Measurements from ENCODE around the gene SETBP1. TPM values are rescaled to one million over a fixed set of nuclear protein-coding genes. Genes with fewer than 3 reads are reported as not detected.

Gene SETBP1
- total RNA-seq, 1 donor from 2014 or later = 83.3 TPM

GRCh38 chr18:44682201-44682870 lies 1.6 kb downstream of the SETBP1 start:
- TF ChIP-seq CTCF (IDR thresholded peaks at IDR 0.05; ENCODE audit: partially characterized antibody, unreplicated experiment) = no peak
- DNase-seq = no peak
- no peak overlapping the region for H3K4me3 Mint-ChIP-seq (ENCODE audit: unreplicated experiment)
- no peaks in the 10 kb centered on the region for H3K36me3 Mint-ChIP-seq (ENCODE audit: unreplicated experiment)
- peaks cover 4% of the 10 kb centered on the region for H3K27me3 Mint-ChIP-seq (ENCODE audit: unreplicated experiment)
- peaks cover 7% of the 10 kb centered on the region for H3K9me3 Mint-ChIP-seq (ENCODE audit: unreplicated experiment)
- peaks cover 22% of the 10 kb centered on the region for H3K4me1 Mint-ChIP-seq (ENCODE audit: low read depth, unreplicated experiment)
- H3K27ac Mint-ChIP-seq (ENCODE audit: unreplicated experiment) = no peak overlapping the region

GRCh38 chr18:44682871-44683221 lies 2.2 kb downstream of the SETBP1 start:
- TF ChIP-seq CTCF (IDR thresholded peaks at IDR 0.05; ENCODE audit: partially characterized antibody, unreplicated experiment) = no peak
- H3K36me3 Mint-ChIP-seq (ENCODE audit: unreplicated experiment) = no peaks in the 10 kb centered on the region
- H3K27ac Mint-ChIP-seq (ENCODE audit: unreplicated experiment) = no peak overlapping the region
- DNase-seq = no peak
- H3K9me3 Mint-ChIP-seq (ENCODE audit: unreplicated experiment) = peaks cover 7% of the 10 kb centered on the region
- H3K4me1 Mint-ChIP-seq (ENCODE audit: low read depth, unreplicated experiment) = peaks cover 18% of the 10 kb centered on the region
- peaks cover 4% of the 10 kb centered on the region for H3K27me3 Mint-ChIP-seq (ENCODE audit: unreplicated experiment)
- H3K4me3 Mint-ChIP-seq (ENCODE audit: unreplicated experiment) = no peak overlapping the region

- DNase-seq = no peak
- Mint-ChIP-seq H3K4me3 (ENCODE audit: unreplicated experiment) (no peak overlapping the region), H3K27ac (ENCODE audit: unreplicated experiment) (no peak overlapping the region), H3K36me3 (ENCODE audit: unreplicated experiment) (no peaks in the 10 kb centered on the region), H3K27me3 (ENCODE audit: unreplicated experiment) (peaks cover 4% of the 10 kb centered on the region), H3K4me1 (ENCODE audit: low read depth, unreplicated experiment) (peaks cover 11% of the 10 kb centered on the region), H3K9me3 (ENCODE audit: unreplicated experiment) (peaks cover 7% of the 10 kb centered on the region)
- no peak for TF ChIP-seq CTCF (IDR thresholded peaks at IDR 0.05; ENCODE audit: partially characterized antibody, unreplicated experiment)
Observed at GRCh38 chr18:44683556-44683955, 2.9 kb downstream of the SETBP1 start.

GRCh38 chr18:44685296-44685695 lies 4.6 kb downstream of the SETBP1 start:
- peaks cover 10% of the 10 kb centered on the region for H3K9me3 Mint-ChIP-seq (ENCODE audit: unreplicated experiment)
- no peak overlapping the region for H3K27ac Mint-ChIP-seq (ENCODE audit: unreplicated experiment)
- TF ChIP-seq CTCF (IDR thresholded peaks at IDR 0.05; ENCODE audit: partially characterized antibody, unreplicated experiment) = no peak
- H3K36me3 Mint-ChIP-seq (ENCODE audit: unreplicated experiment) = no peaks in the 10 kb centered on the region
- peaks cover 4% of the 10 kb centered on the region for H3K27me3 Mint-ChIP-seq (ENCODE audit: unreplicated experiment)
- peaks cover 25% of the 10 kb centered on the region for H3K4me1 Mint-ChIP-seq (ENCODE audit: low read depth, unreplicated experiment)
- H3K4me3 Mint-ChIP-seq (ENCODE audit: unreplicated experiment) = no peak overlapping the region
- no peak for DNase-seq

GRCh38 chr18:44686156-44686555 lies 5.5 kb downstream of the SETBP1 start:
- DNase-seq = no peak
- Mint-ChIP-seq H3K4me1 (ENCODE audit: low read depth, unreplicated experiment) (peaks cover 32% of the 10 kb centered on the region), H3K4me3 (ENCODE audit: unreplicated experiment) (no peak overlapping the region), H3K9me3 (ENCODE audit: unreplicated experiment) (peaks cover 5% of the 10 kb centered on the region), H3K36me3 (ENCODE audit: unreplicated experiment) (no peaks in the 10 kb centered on the region), H3K27ac (ENCODE audit: unreplicated experiment) (no peak overlapping the region), H3K27me3 (ENCODE audit: unreplicated experiment) (no peaks in the 10 kb centered on the region)
- no peak for TF ChIP-seq CTCF (IDR thresholded peaks at IDR 0.05; ENCODE audit: partially characterized antibody, unreplicated experiment)

Measured in glutamatergic neuron (in vitro differentiated cells).